H1 (cell line): ENCODE data around the gene MYOCOS. TPM values are rescaled to one million over a fixed set of nuclear protein-coding genes. Genes with fewer than 3 reads are reported as not detected.
"Not testable (repeated sequence)": the region's sequence is repeated elsewhere in the genome, so short reads cannot be mapped to it uniquely, and the experiment has no call there.

Experiments used
- CTCF ChIA-PET: fragments of 300-600 bp; sonication (Branson Sonifier 250); formaldehyde crosslinking; loops from one replicate; lab custom pipeline; 2021; ENCODE audit not compliant: partially characterized antibody; lab: Charles Lee
- POLR2A ChIA-PET: fragments of 300-600 bp; sonication (Branson Sonifier 250); formaldehyde crosslinking; loops from one replicate; lab custom pipeline; 2021; ENCODE audit warnings: inconsistent platforms; ENCODE audit not compliant: partially characterized antibody; lab: Charles Lee
- DNase-seq, 2 experiments: peaks; one replicate each; pipeline versions ENCODE4 v3.0.0 to v3.0.0-alpha.2; 2010 to 2022; ENCODE audit warnings: low spot score in 2 of 2, low read depth in 1 of 2, mixed read lengths in 1 of 2
- FAIRE-seq: peaks from 2 replicates; lab custom pipeline; 2011; peaks lifted over from hg19 to GRCh38; lab: Jason Lieb, UNC
- H2AFZ ChIP-seq: 2 replicates; pipeline ENCODE4 v1.8.1; 2012; ENCODE audit warnings: low read length, inconsistent platforms
- H2AK5ac ChIP-seq: 2 replicates; pipeline ENCODE4 v1.6.1; 2013; ENCODE audit warnings: low read depth, low read length
- H2BK120ac ChIP-seq: replicated peaks from 2 replicates; pipeline ENCODE3; 2013; ENCODE audit warnings: low read depth, low read length, inconsistent platforms
- H2BK12ac ChIP-seq: 2 replicates; pipeline ENCODE4 v1.6.1; 2013; ENCODE audit warnings: low read depth, low read length
- H2BK15ac ChIP-seq: 2 replicates; pipeline ENCODE4 v1.6.1; 2013; ENCODE audit warnings: low read length
- H2BK20ac ChIP-seq: 2 replicates; pipeline ENCODE4 v1.6.1; 2013; ENCODE audit warnings: low read length
- H2BK5ac ChIP-seq: 2 replicates; pipeline ENCODE4 v1.6.1; 2013; ENCODE audit warnings: low read depth, low read length
- H3K14ac ChIP-seq: 2 replicates; pipeline ENCODE4 v1.6.1; 2013; ENCODE audit warnings: inconsistent platforms; ENCODE audit not compliant: insufficient read length
- H3K18ac ChIP-seq: 2 replicates; pipeline ENCODE4 v1.6.1; 2013; ENCODE audit warnings: low read length; ENCODE audit errors: extremely low read depth
- H3K23ac ChIP-seq: 2 replicates; pipeline ENCODE4 v1.6.1; 2013; ENCODE audit warnings: inconsistent platforms; ENCODE audit not compliant: insufficient read length
- H3K23me2 ChIP-seq: 2 replicates; pipeline ENCODE4 v1.6.1; 2013; ENCODE audit warnings: low read depth, low read length
- H3K27ac ChIP-seq: 2 replicates; pipeline ENCODE4 v1.6.1; 2011; ENCODE audit warnings: low read depth, low read length, inconsistent platforms
- H3K27me3 ChIP-seq, 4 experiments: replicated peaks in 1 of 4; 1 replicate in 1 of 4; 2 replicates in 3 of 4; pipeline versions ENCODE4 v1.6.1 to v1.8.1; 2011 to 2013; ENCODE audit warnings: low read length in 3 of 4, mild to moderate bottlenecking in 3 of 4, inconsistent platforms in 2 of 4, mixed read lengths in 2 of 4, moderate library complexity in 1 of 4; ENCODE audit not compliant: control insufficient read depth in 3 of 4, insufficient read depth in 3 of 4; ENCODE audit errors: extremely low read depth in 1 of 4
- H3K36me3 ChIP-seq, 4 experiments: 2 replicates each; pipeline versions ENCODE4 v1.6.1 to v1.8.1; 2011 to 2013; ENCODE audit warnings: mild to moderate bottlenecking in 4 of 4, low read length in 3 of 4, moderate library complexity in 2 of 4, control low read depth in 1 of 4, inconsistent platforms in 1 of 4; ENCODE audit not compliant: insufficient read depth in 4 of 4, control insufficient read depth in 2 of 4
- H3K4ac ChIP-seq: replicated peaks from 2 replicates; pipeline ENCODE3; 2013; ENCODE audit warnings: low read length, low read depth, mixed read lengths, inconsistent platforms; ENCODE audit not compliant: insufficient read length
- H3K4me1 ChIP-seq, 4 experiments: replicated peaks in 1 of 4; 1 replicate in 1 of 4; 2 replicates in 3 of 4; pipeline versions ENCODE4 v1.6.1 to v1.8.1; 2011 to 2013; ENCODE audit warnings: low read length in 3 of 4, inconsistent platforms in 2 of 4, mixed read lengths in 1 of 4; ENCODE audit not compliant: insufficient read depth in 4 of 4, control insufficient read depth in 3 of 4
- H3K4me2 ChIP-seq, 2 experiments: 2 replicates each; pipeline versions ENCODE4 v1.6.1 to v1.8.1; 2011 to 2013; ENCODE audit warnings: low read depth in 2 of 2, low read length in 2 of 2, control low read depth in 1 of 2, inconsistent platforms in 1 of 2, mild to moderate bottlenecking in 1 of 2; ENCODE audit not compliant: insufficient read depth in 1 of 2
- H3K4me3 ChIP-seq, 4 experiments: fragments of 200-600, 300-600 bp in 1 of 4; sonication (generic), shearing (Covaris generic), sonication (Bioruptor Twin) in 1 of 4; 2 replicates each; pipeline versions ENCODE4 v1.5.1 to v1.8.1; 2011 to 2016; ENCODE audit warnings: low read length in 4 of 4, low read depth in 3 of 4, control low read depth in 2 of 4, inconsistent platforms in 2 of 4, mild to moderate bottlenecking in 2 of 4, mixed read lengths in 1 of 4, moderate library complexity in 1 of 4; ENCODE audit not compliant: insufficient read depth in 2 of 4; ENCODE audit errors: extremely low read depth in 1 of 4
- H3K56ac ChIP-seq: replicated peaks from 2 replicates; pipeline ENCODE3; 2013; ENCODE audit warnings: low read depth, mild to moderate bottlenecking, mixed read lengths, low read length, inconsistent platforms; ENCODE audit not compliant: insufficient read length
- H3K79me1 ChIP-seq: 2 replicates; pipeline ENCODE4 v1.6.1; 2013; ENCODE audit warnings: low read depth, low read length, control low read depth
- H3K79me2 ChIP-seq, 2 experiments: 2 replicates each; pipeline versions ENCODE4 v1.6.1 to v1.8.1; 2012 to 2013; ENCODE audit warnings: low read length in 2 of 2, mild to moderate bottlenecking in 2 of 2, inconsistent platforms in 1 of 2; ENCODE audit not compliant: insufficient read depth in 2 of 2, control insufficient read depth in 1 of 2
- H3K9ac ChIP-seq, 4 experiments: replicated peaks in 1 of 4; 1 replicate in 1 of 4; 2 replicates in 3 of 4; pipeline versions ENCODE4 v1.6.1 to v1.8.1; 2011 to 2013; ENCODE audit warnings: low read depth in 3 of 4, low read length in 3 of 4, control low read depth in 2 of 4, mild to moderate bottlenecking in 2 of 4, moderate library complexity in 2 of 4, inconsistent platforms in 1 of 4; ENCODE audit errors: extremely low read depth in 1 of 4
- H3K9me3 ChIP-seq, 2 experiments: 2 replicates each; pipeline versions ENCODE4 v1.6.1 to v1.8.1; 2012 to 2013; ENCODE audit warnings: mild to moderate bottlenecking in 2 of 2, moderate library complexity in 2 of 2, control low read depth in 1 of 2, inconsistent platforms in 1 of 2, low read depth in 1 of 2, low read length in 1 of 2, mixed read lengths in 1 of 2; ENCODE audit not compliant: insufficient read depth in 2 of 2
- H4K20me1 ChIP-seq, 2 experiments: replicated peaks in 1 of 2; 2 replicates each; pipeline versions ENCODE3 to v1.8.1; 2011 to 2013; ENCODE audit warnings: inconsistent platforms in 2 of 2, low read length in 2 of 2, mild to moderate bottlenecking in 1 of 2; ENCODE audit not compliant: insufficient read depth in 2 of 2, control insufficient read depth in 1 of 2
- H4K5ac ChIP-seq: 2 replicates; pipeline ENCODE4 v1.6.1; 2013; ENCODE audit warnings: low read length, low read depth, mixed read lengths, inconsistent platforms; ENCODE audit not compliant: insufficient read length
- H4K8ac ChIP-seq: 2 replicates; pipeline ENCODE4 v1.8.0; 2013; ENCODE audit warnings: mild to moderate bottlenecking, moderate library complexity, low read length, inconsistent platforms; ENCODE audit not compliant: insufficient read depth; ENCODE audit errors: extremely low read depth
- H4K91ac ChIP-seq: replicated peaks from 2 replicates; pipeline ENCODE3; 2013; ENCODE audit warnings: low read length, mixed read lengths, inconsistent platforms; ENCODE audit not compliant: insufficient read length
- ATF3 ChIP-seq: IDR thresholded peaks from 2 replicates; pipeline ENCODE4 v1.6.1; 2011; ENCODE audit warnings: low read depth, mild to moderate bottlenecking, low read length; ENCODE audit not compliant: insufficient read depth
- CEBPB ChIP-seq: IDR thresholded peaks from 2 replicates; pipeline ENCODE4 v1.6.1; 2012; ENCODE audit warnings: low read depth, low read length
- CREB1 ChIP-seq: IDR thresholded peaks from 2 replicates; pipeline ENCODE4 v1.6.1; 2012; ENCODE audit warnings: inconsistent platforms
- FOSL1 ChIP-seq: IDR thresholded peaks from 2 replicates; pipeline ENCODE4 v1.6.1; 2011; ENCODE audit warnings: mild to moderate bottlenecking, low read depth, low read length, moderate library complexity; ENCODE audit not compliant: insufficient read depth
- KDM4A ChIP-seq: IDR thresholded peaks from one replicate; pipeline ENCODE4 v1.7.1; 2012; ENCODE audit warnings: low read depth, mild to moderate bottlenecking, moderate library complexity, low read length, inconsistent platforms; ENCODE audit not compliant: severe bottlenecking
- SIX5 ChIP-seq: IDR thresholded peaks from 2 replicates; pipeline ENCODE4 v1.6.1; 2011; ENCODE audit warnings: mild to moderate bottlenecking, low read depth, low read length
- TCF12 ChIP-seq: IDR thresholded peaks from 2 replicates; pipeline ENCODE4 v1.6.1; 2011; ENCODE audit warnings: low read depth, mild to moderate bottlenecking, low read length
- WGBS, 2 experiments: shearing (Covaris generic) in 1 of 2; methylation state at CpG; one replicate each; pipeline versions ENCODE4 v1.1.6 to v1.1.7; 2013 to 2015; ENCODE audit warnings: low lambda C conversion rate in 2 of 2, mixed read lengths in 2 of 2, inconsistent platforms in 1 of 2, low coverage in 1 of 2, missing lambda C conversion rate in 1 of 2; ENCODE audit not compliant: insufficient replicate concordance in 2 of 2, insufficient coverage in 1 of 2, insufficient read length in 1 of 2; ENCODE audit errors: extremely low coverage in 1 of 2, missing lambda C conversion rate in 1 of 2; 5-methylcytosine and 5-hydroxymethylcytosine counted together
- polyA plus RNA-seq, 7 experiments: library from polyadenylated mRNA; depleted of rRNA in 3 of 7; stranded (reverse) in 5 of 7; unstranded in 2 of 7; fragments of >200 nt in 5 of 7; fragments of 200-250 nt in 2 of 7; gene quantifications; 1 replicate in 5 of 7; 2 replicates in 1 of 7; 4 replicates in 1 of 7; pipeline versions ENCODE4 v1.2.1 to v1.2.3, GENCODE V29; 2011 to 2013; ENCODE audit warnings: missing spikeins in 2 of 7, mixed read lengths in 2 of 7
- total RNA-seq: library from RNA; stranded (reverse); fragmentation: NEBNext Ultra II Directional; extraction: Animal tissue kit (Norgen Biotek cat#: 25700); gene quantifications from 2 replicates; pipeline ENCODE4 v1.2.1, GENCODE V29; 2021

MYOCOS gene
- total and polyA plus RNA-seq, 2 of the 8 experiments (the other 6 are each of a cell fraction or from before 2014, with no cell fraction given): not detected

DNA sequence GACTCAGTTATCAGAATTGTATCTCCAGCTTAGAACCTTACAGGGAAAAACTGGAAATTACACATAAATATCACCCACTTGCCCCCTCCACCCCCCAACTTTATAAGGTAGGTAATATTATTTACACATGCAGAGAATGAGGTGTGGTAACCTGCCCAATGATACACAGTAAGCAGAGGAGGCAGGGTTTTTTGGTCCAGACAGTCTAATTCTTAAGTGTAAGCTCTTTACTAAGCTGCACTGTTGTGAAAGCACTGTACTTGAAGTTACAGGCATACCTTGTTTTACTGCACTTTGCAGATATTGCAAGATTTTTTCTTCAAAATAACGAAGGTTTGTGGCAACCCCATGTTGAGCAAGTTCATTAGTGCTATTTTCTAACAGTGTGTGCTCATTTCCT lies 24.8 kb upstream of the MYOCOS start (continued):
- TF ChIP-seq FOSL1 (no peak), CEBPB (no peak), CREB1 (no peak), TCF12 (no peak), ATF3 (no peak), KDM4A (no peak), SIX5 (no peak)

- H3K14ac ChIP-seq, H3K27ac ChIP-seq, H2AFZ ChIP-seq, H4K20me1 ChIP-seq, FAIRE-seq, H3K4ac ChIP-seq, H3K56ac ChIP-seq, CTCF ChIA-PET, H4K5ac ChIP-seq, H3K23me2 ChIP-seq, H3K9me3 ChIP-seq, H4K91ac ChIP-seq, DNase-seq, H3K79me1 ChIP-seq, H2BK15ac ChIP-seq, H2BK20ac ChIP-seq, H2BK120ac ChIP-seq, H2BK5ac ChIP-seq, POLR2A ChIA-PET, H3K27me3 ChIP-seq, H3K9ac ChIP-seq, H2AK5ac ChIP-seq, H4K8ac ChIP-seq, H3K79me2 ChIP-seq, H3K4me3 ChIP-seq, H3K4me1 ChIP-seq, H3K4me2 ChIP-seq, H2BK12ac ChIP-seq, H3K18ac ChIP-seq, H3K36me3 ChIP-seq, H3K23ac ChIP-seq: not testable (repeated sequence)
- WGBS, 2 experiments: 97% methylated on average over 2 of the region's 2 CpGs; no CpG with 5 or more reads in 1 of the 2 experiments
Measured at GRCh38 chr1:171600310-171600709, 21.7 kb upstream of the MYOCOS start.
